Loucy (cell line): ENCODE data around the gene CTLA4.
A peak's percentile ranks its signal among the peaks of the same experiment; 100 is the strongest.

Experiments used
- H2AFZ ChIP-seq: fragments of 200-600 bp; sonication (generic); 2 replicates; pipeline ENCODE4 v1.6.0; 2016; ENCODE audit warnings: antibody characterized with exemption, mild to moderate bottlenecking, low read length, moderate library complexity
- H3F3A ChIP-seq: fragments of 200-600 bp; 2 replicates; pipeline ENCODE4 v1.6.0; 2016; ENCODE audit warnings: antibody characterized with exemption, low read depth, mild to moderate bottlenecking
- H3K27me3 ChIP-seq: fragments of 200-600 bp; sonication (generic); 2 replicates; pipeline ENCODE4 v1.6.1; 2014; ENCODE audit warnings: low read length, mild to moderate bottlenecking; ENCODE audit not compliant: insufficient read depth, poor library complexity, severe bottlenecking
- H3K36me3 ChIP-seq: fragments of 200-600 bp; sonication (generic); 2 replicates; pipeline ENCODE4 v1.6.1; 2016; ENCODE audit warnings: low read length; ENCODE audit not compliant: insufficient read depth
- H3K4me1 ChIP-seq: fragments of 200-600 bp; sonication (generic); 2 replicates; pipeline ENCODE4 v1.5.1; 2014; ENCODE audit warnings: low read length, mild to moderate bottlenecking; ENCODE audit not compliant: insufficient read depth, poor library complexity, severe bottlenecking
- H3K4me2 ChIP-seq: fragments of 200-600 bp; sonication (generic); 2 replicates; pipeline ENCODE4 v1.6.0; 2014; ENCODE audit warnings: antibody characterized with exemption, low read length, low read depth, mild to moderate bottlenecking; ENCODE audit not compliant: poor library complexity, severe bottlenecking
- H3K4me3 ChIP-seq: fragments of 200-600 bp; sonication (generic); 2 replicates; pipeline ENCODE4 v1.5.1; 2014; ENCODE audit warnings: low read length, mild to moderate bottlenecking, mixed read lengths; ENCODE audit not compliant: poor library complexity, severe bottlenecking
- H3K79me2 ChIP-seq: fragments of 200-600 bp; sonication (generic); 2 replicates; pipeline ENCODE4 v1.6.1; 2014; ENCODE audit warnings: low read length; ENCODE audit not compliant: insufficient read depth
- H3K9ac ChIP-seq: fragments of 200-600 bp; sonication (generic); 2 replicates; pipeline ENCODE4 v1.6.0; 2014; ENCODE audit warnings: mild to moderate bottlenecking, low read depth, low read length, moderate library complexity; ENCODE audit not compliant: poor library complexity, severe bottlenecking
- H3K9me2 ChIP-seq: fragments of 200-600 bp; sonication (generic); replicated peaks from 2 replicates; pipeline ENCODE4 v1.6.1; 2016; ENCODE audit warnings: low read depth, low read length, mixed read lengths
- H3K9me3 ChIP-seq: fragments of 200-600 bp; sonication (generic); 2 replicates; pipeline ENCODE4 v1.6.1; 2014; ENCODE audit warnings: mild to moderate bottlenecking, antibody characterized with exemption, low read length, low read depth; ENCODE audit not compliant: insufficient read depth
- H4K20me1 ChIP-seq: fragments of 200-600 bp; sonication (generic); 2 replicates; pipeline ENCODE4 v1.6.0; 2014; ENCODE audit warnings: antibody characterized with exemption, low read length, mild to moderate bottlenecking; ENCODE audit not compliant: insufficient read depth, poor library complexity, severe bottlenecking
- EZH2phosphoT487 ChIP-seq: fragments of 200-600 bp; IDR thresholded peaks from 2 replicates; pipeline ENCODE4 v1.6.1; 2018; ENCODE audit warnings: antibody characterized with exemption, mild to moderate bottlenecking, moderate library complexity, borderline replicate concordance
- TF ChIP-seq, protein P1 (sequence below): fragments of 200-600 bp; sonication (generic); conservative IDR thresholded peaks from 2 replicates; pipeline ENCODE4 v1.5.1; 2014; ENCODE audit warnings: mild to moderate bottlenecking, antibody characterized with exemption, low read length

Gene CTLA4

DNA sequence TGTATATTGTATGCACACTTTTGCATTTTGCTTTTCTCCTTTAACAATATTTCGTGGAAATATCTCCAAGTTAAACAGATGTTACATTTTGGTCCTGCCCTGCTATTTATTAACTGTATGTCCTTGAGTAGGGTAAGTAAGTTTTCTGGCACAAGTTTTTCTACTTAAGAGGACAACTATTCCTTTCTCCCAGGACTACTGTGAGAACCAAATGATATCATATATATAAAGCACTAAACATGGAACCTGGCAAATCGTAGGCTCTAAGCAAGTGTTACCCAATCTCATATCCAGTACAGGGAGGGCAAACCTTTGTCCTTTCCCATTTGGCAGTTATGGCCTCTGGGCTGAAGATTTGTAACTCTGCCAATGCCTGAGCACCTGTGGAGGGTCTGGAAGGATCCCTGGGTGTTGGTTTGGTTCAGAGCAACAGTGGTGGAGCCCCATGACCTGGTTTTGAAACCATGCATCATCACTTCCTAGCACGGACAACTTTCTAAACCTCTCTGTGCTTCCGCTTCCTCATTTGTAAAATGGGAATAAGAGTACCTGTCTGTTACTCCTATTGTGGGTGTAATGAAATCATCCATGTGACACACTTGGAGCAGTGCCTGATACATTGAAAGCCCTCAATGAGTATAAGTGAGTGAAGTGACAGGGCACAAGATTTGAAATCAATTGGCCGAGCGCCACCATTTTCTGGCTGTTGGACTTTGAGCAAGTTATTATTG, 40.7 kb downstream of the CTLA4 start:
- Histone ChIP-seq H3K9ac (no peak overlapping the region), H2AFZ (no peak overlapping the region), H3K4me2 (no peak overlapping the region)

GRCh38 chr2:203908797-203909185, 41.2 kb downstream of the CTLA4 start:
- Histone ChIP-seq H3K9ac (no peak overlapping the region), H3K4me2 (no peak overlapping the region), H3K36me3 (no peaks in the 10 kb centered on the region), H3F3A (no peaks in the 10 kb centered on the region), H3K4me1 (no peaks in the 10 kb centered on the region), H3K79me2 (no peaks in the 10 kb centered on the region), H2AFZ (no peak overlapping the region), H3K9me2 (no peaks in the 10 kb centered on the region), H3K27me3 (no peaks in the 10 kb centered on the region), H4K20me1 (no peaks in the 10 kb centered on the region), H3K4me3 (no peak overlapping the region), H3K9me3 (no peaks in the 10 kb centered on the region)
- TF ChIP-seq, protein P1, sequence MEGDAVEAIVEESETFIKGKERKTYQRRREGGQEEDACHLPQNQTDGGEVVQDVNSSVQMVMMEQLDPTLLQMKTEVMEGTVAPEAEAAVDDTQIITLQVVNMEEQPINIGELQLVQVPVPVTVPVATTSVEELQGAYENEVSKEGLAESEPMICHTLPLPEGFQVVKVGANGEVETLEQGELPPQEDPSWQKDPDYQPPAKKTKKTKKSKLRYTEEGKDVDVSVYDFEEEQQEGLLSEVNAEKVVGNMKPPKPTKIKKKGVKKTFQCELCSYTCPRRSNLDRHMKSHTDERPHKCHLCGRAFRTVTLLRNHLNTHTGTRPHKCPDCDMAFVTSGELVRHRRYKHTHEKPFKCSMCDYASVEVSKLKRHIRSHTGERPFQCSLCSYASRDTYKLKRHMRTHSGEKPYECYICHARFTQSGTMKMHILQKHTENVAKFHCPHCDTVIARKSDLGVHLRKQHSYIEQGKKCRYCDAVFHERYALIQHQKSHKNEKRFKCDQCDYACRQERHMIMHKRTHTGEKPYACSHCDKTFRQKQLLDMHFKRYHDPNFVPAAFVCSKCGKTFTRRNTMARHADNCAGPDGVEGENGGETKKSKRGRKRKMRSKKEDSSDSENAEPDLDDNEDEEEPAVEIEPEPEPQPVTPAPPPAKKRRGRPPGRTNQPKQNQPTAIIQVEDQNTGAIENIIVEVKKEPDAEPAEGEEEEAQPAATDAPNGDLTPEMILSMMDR = no peak
- no peak for TF ChIP-seq EZH2phosphoT487

More for the DNA sequence above, 40.7 kb downstream of the CTLA4 start:
- Histone ChIP-seq H3K36me3 (no peaks in the 10 kb centered on the region), H3K4me1 (no peaks in the 10 kb centered on the region), H3K79me2 (no peaks in the 10 kb centered on the region), H3K9me2 (no peaks in the 10 kb centered on the region), H3K27me3 (no peaks in the 10 kb centered on the region), H3K4me3 (no peak overlapping the region), H3K9me3 (no peaks in the 10 kb centered on the region), H3F3A (no peaks in the 10 kb centered on the region), H4K20me1 (no peaks in the 10 kb centered on the region)
- TF ChIP-seq, protein P1 = no peak
- TF ChIP-seq EZH2phosphoT487 = no peak

- Histone ChIP-seq H3K4me3 (no peak overlapping the region), H3K36me3 (no peaks in the 10 kb centered on the region), H3K9me3 (no peaks in the 10 kb centered on the region), H3K4me1 (no peaks in the 10 kb centered on the region), H3K4me2 (no peak overlapping the region), H2AFZ (peak overlapping the region; percentile 25; the same call in 1 of the 2 replicates), H3K9ac (no peak overlapping the region), H3K27me3 (no peaks in the 10 kb centered on the region), H3K79me2 (no peaks in the 10 kb centered on the region), H3F3A (no peaks in the 10 kb centered on the region), H4K20me1 (no peaks in the 10 kb centered on the region), H3K9me2 (no peaks in the 10 kb centered on the region)
- TF ChIP-seq, protein P1 = peak; percentile 81
- no peak for TF ChIP-seq EZH2phosphoT487
These were observed 41.8 kb downstream of the CTLA4 start for GRCh38 chr2:203909261-203909967.
